OCI-LY1 (cell line): ENCODE results near the gene PLXNA2.

Experiments used
- CTCF ChIP-seq: fragments of 200-600 bp; sonication (generic), shearing (Covaris generic); IDR thresholded peaks from 2 replicates; pipeline ENCODE4 v1.5.1; 2017; ENCODE audit warnings: mild to moderate bottlenecking, antibody characterized with exemption, low read length, moderate library complexity, mixed read lengths
- EZH2 ChIP-seq: fragments of 200-600 bp; sonication (generic), shearing (Covaris generic); IDR thresholded peaks from 2 replicates; pipeline ENCODE4 v1.8.0; 2017; ENCODE audit warnings: borderline replicate concordance, mixed run types, mild to moderate bottlenecking, antibody characterized with exemption, low read length, moderate library complexity, mixed read lengths

- no peak for TF ChIP-seq CTCF
- TF ChIP-seq EZH2: no peak
Observed at GRCh38 chr1:208051651-208052050, 192.5 kb downstream of the PLXNA2 start.
